K562 (cell line): ENCODE data around the gene MAP3K2. TPM values are rescaled to one million over a fixed set of nuclear protein-coding genes. Genes with fewer than 3 reads are reported as not detected.

Experiments used
- ATAC-seq: fragments of 200-7000 bp; cut with Tn5 transposase; 3 replicates; pipeline ENCODE4 v1.9.1; 2020; ENCODE audit warnings: moderate library complexity
- BruUV-seq: library from RNA; stranded (reverse); fragments of 400-500 nt; replicated peaks from 2 replicates; lab custom pipeline; 2021; lab: Mats Ljungman, UMichigan
- CTCF ChIA-PET: fragments of 300-600 bp; formaldehyde crosslinking; extraction: SDS; loops from one replicate; lab custom pipeline; 2021; ENCODE audit warnings: low intra/inter-chr PET ratio; lab: Yijun Ruan, JAX
- POLR2A ChIA-PET: fragments of 300-600, 350-650 bp; sonication (Branson Sonifier 250); formaldehyde crosslinking; extraction: SDS; loops from one replicate; lab custom pipeline; 2021; ENCODE audit warnings: antibody characterized with exemption, inconsistent platforms; lab: Yijun Ruan, JAX
- DNase-seq, 4 experiments: peaks; one replicate each; pipeline versions ENCODE4 v3.0.0 to v3.0.0-alpha.2; 2011 to 2018; ENCODE audit warnings: low spot score in 3 of 4, mixed read lengths in 3 of 4; ENCODE audit errors: extremely low read depth in 1 of 4
- FAIRE-seq: peaks from 2 replicates; lab custom pipeline; 2011; peaks lifted over from hg19 to GRCh38; lab: Jason Lieb, UNC
- H2AFZ ChIP-seq: 2 replicates; pipeline ENCODE4 v1.6.0; 2011; ENCODE audit warnings: low read depth, low read length, control low read depth, inconsistent platforms
- H3K27ac ChIP-seq: fragments of 200-600 bp; 3 replicates; pipeline ENCODE4 v1.8.0; 2011; ENCODE audit warnings: low read depth, mild to moderate bottlenecking, control low read depth, inconsistent platforms, low read length, moderate library complexity, mixed read lengths; ENCODE audit errors: extremely low read depth
- H3K27me3 ChIP-seq, 2 experiments: fragments of 300-600 bp in 1 of 2; 2 replicates in 1 of 2; 3 replicates in 1 of 2; pipeline versions ENCODE4 v1.6.0 to v1.8.0; 2011; ENCODE audit warnings: inconsistent platforms in 2 of 2, low read length in 2 of 2, mild to moderate bottlenecking in 1 of 2, mixed read lengths in 1 of 2, moderate library complexity in 1 of 2; ENCODE audit not compliant: control insufficient read depth in 2 of 2, insufficient read depth in 2 of 2
- H3K36me3 ChIP-seq: fragments of 300-600 bp; 3 replicates; pipeline ENCODE4 v1.8.0; 2011; ENCODE audit warnings: mild to moderate bottlenecking, low read length, inconsistent platforms; ENCODE audit not compliant: control insufficient read depth, insufficient read depth
- H3K4me1 ChIP-seq, 2 experiments: fragments of 200-600 bp in 1 of 2; replicated peaks in 1 of 2; 2 replicates in 1 of 2; 3 replicates in 1 of 2; pipeline versions ENCODE4 v1.5.1 to v1.8.0; 2011; ENCODE audit warnings: inconsistent platforms in 2 of 2, low read length in 2 of 2, mild to moderate bottlenecking in 1 of 2, mixed read lengths in 1 of 2, moderate library complexity in 1 of 2; ENCODE audit not compliant: control insufficient read depth in 2 of 2, insufficient read depth in 2 of 2
- H3K4me2 ChIP-seq: 2 replicates; pipeline ENCODE4 v1.6.1; 2011; ENCODE audit warnings: low read length, control low read depth, inconsistent platforms, mixed read lengths; ENCODE audit not compliant: insufficient read depth
- H3K4me3 ChIP-seq: fragments of 200-600 bp; sonication (generic), shearing (Covaris generic); 2 replicates; pipeline ENCODE4 v1.5.1; 2016; ENCODE audit warnings: control low read depth, inconsistent platforms
- H3K79me2 ChIP-seq: fragments of 200-600 bp; 3 replicates; pipeline ENCODE4 v1.8.0; 2011; ENCODE audit warnings: low read length, inconsistent platforms; ENCODE audit not compliant: control insufficient read depth, insufficient read depth
- H3K9ac ChIP-seq, 2 experiments: 2 replicates each; pipeline versions ENCODE4 v1.6.0 to v1.6.1; 2011; ENCODE audit warnings: low read depth in 2 of 2, low read length in 2 of 2, control low read depth in 1 of 2, inconsistent platforms in 1 of 2, mild to moderate bottlenecking in 1 of 2, mixed read lengths in 1 of 2; ENCODE audit not compliant: insufficient read depth in 1 of 2
- H3K9me1 ChIP-seq: one replicate; pipeline ENCODE4 v1.6.0; 2011; ENCODE audit warnings: inconsistent platforms, mild to moderate bottlenecking, low read length, moderate library complexity; ENCODE audit not compliant: control insufficient read depth, insufficient read depth
- H3K9me3 ChIP-seq: replicated peaks from 2 replicates; pipeline ENCODE4 v1.5.1; 2011; ENCODE audit warnings: low read depth, low read length, inconsistent platforms; ENCODE audit not compliant: control insufficient read depth, insufficient read depth
- H4K20me1 ChIP-seq: replicated peaks from 2 replicates; pipeline ENCODE4 v1.6.1; 2011; ENCODE audit warnings: low read length, inconsistent platforms, mixed read lengths; ENCODE audit not compliant: control insufficient read depth, insufficient read depth
- ARHGAP35 ChIP-seq: fragments of 450-650 bp; IDR thresholded peaks from 2 replicates; pipeline ENCODE4 v1.6.1; 2018; ENCODE audit not compliant: partially characterized antibody
- CBX3 ChIP-seq, 2 experiments: IDR thresholded peaks; 1 replicate in 1 of 2; 2 replicates in 1 of 2; pipeline ENCODE4 v1.6.1; 2012; ENCODE audit warnings: inconsistent platforms in 2 of 2, low read length in 2 of 2, borderline replicate concordance in 1 of 2, control low read depth in 1 of 2
- CEBPB ChIP-seq: fragments of 450-650 bp; IDR thresholded peaks from 2 replicates; pipeline ENCODE4 v1.6.1; 2016; ENCODE audit warnings: missing genetic modification characterization, missing compliant biosample characterization
- CEBPG ChIP-seq, 3 experiments: fragments of 200-800 bp in 1 of 3; sonication (Bioruptor generic) in 1 of 3; sonication (generic) in 1 of 3; formaldehyde crosslinking in 1 of 3; IDR thresholded peaks in 2 of 3; conservative IDR thresholded peaks in 1 of 3; 2 replicates each; pipeline versions ENCODE4 v1.6.1 to v1.8.0; 2016 to 2022; ENCODE audit warnings: missing compliant biosample characterization in 2 of 3, missing genetic modification characterization in 2 of 3, mild to moderate bottlenecking in 1 of 3, missing genetic modification reagents in 1 of 3
- ESRRA ChIP-seq: fragments of 450-650 bp; IDR thresholded peaks from 2 replicates; pipeline ENCODE4 v1.6.1; 2014; ENCODE audit warnings: low read depth, mild to moderate bottlenecking, moderate library complexity, borderline replicate concordance
- FOSL1 ChIP-seq: fragments of 200-800 bp; sonication (Bioruptor generic); conservative IDR thresholded peaks from 2 replicates; pipeline ENCODE4 v1.6.1; 2016; ENCODE audit warnings: missing genetic modification characterization, missing compliant biosample characterization
- NFXL1 ChIP-seq: fragments of 450-650 bp; formaldehyde crosslinking; IDR thresholded peaks from 2 replicates; pipeline ENCODE4 v1.4.0; 2021; ENCODE audit warnings: mild to moderate bottlenecking
- RFX5 ChIP-seq: IDR thresholded peaks from 2 replicates; pipeline ENCODE4 v1.6.1; 2011; ENCODE audit warnings: low read depth, mild to moderate bottlenecking, improper control_type of control experiment, low read length
- SMARCB1 ChIP-seq: IDR thresholded peaks from 2 replicates; pipeline ENCODE4 v1.6.1; 2011; ENCODE audit warnings: improper control_type of control experiment, low read depth; ENCODE audit not compliant: insufficient read length
- TRIM24 ChIP-seq, 2 experiments: fragments of 450-650 bp; IDR thresholded peaks; 2 replicates each; pipeline ENCODE4 v1.6.1; 2016
- ZBTB33 ChIP-seq: sonication (generic); formaldehyde crosslinking; IDR thresholded peaks from 2 replicates; pipeline ENCODE4 v1.8.1; 2023; ENCODE audit warnings: mild to moderate bottlenecking, missing genetic modification reagents
- ZNF583 ChIP-seq: fragments of 250-450 bp; sonication (Bioruptor Pico); IDR thresholded peaks from 2 replicates; pipeline ENCODE4 v1.4.0; 2020
- WGBS: fragments of 100-300 bp; shearing (Covaris generic); methylation state at CpG from one replicate; pipeline ENCODE4 v1.1.6; 2016; ENCODE audit warnings: low coverage, mixed read lengths; ENCODE audit not compliant: insufficient coverage; ENCODE audit errors: missing lambda C conversion rate; 5-methylcytosine and 5-hydroxymethylcytosine counted together
- in situ Hi-C: fragments of 300-500 bp; cut with MboI; formaldehyde crosslinking; loops from 4 replicates; pipeline ENCODE4 v1.15.0; 2018; ENCODE audit warnings: inconsistent platforms, mixed read lengths
- intact Hi-C: fragments of 100-400 bp; cut with micrococcal nuclease; formaldehyde crosslinking; loops from 2 replicates; pipeline ENCODE4 v1.14.2; 2022
- polyA plus RNA-seq, 8 experiments: library from polyadenylated mRNA; depleted of rRNA in 4 of 8; stranded (reverse) in 5 of 8; unstranded in 3 of 8; fragments of >200 nt; fragmentation: Nextera tagmentation in 2 of 8; fragmentation: Illumina TruSeq in 1 of 8; extraction: Ambion mirVana in 2 of 8; extraction: Trizol in 1 of 8; gene quantifications; 2 replicates each; pipeline versions ENCODE4 v1.2.1 to v1.2.3, GENCODE V29; 2011 to 2014; ENCODE audit warnings: inconsistent platforms in 1 of 8, missing spikeins in 1 of 8
- total RNA-seq, 7 experiments: library from RNA; depleted of rRNA in 6 of 7; stranded (reverse); fragments of >200 nt in 6 of 7; fragmentation: Illumina TruSeq in 2 of 7; extraction: Trizol in 2 of 7; gene quantifications; 2 replicates each; pipeline versions ENCODE4 v1.2.1 to v1.2.3, GENCODE V29; 2011 to 2021; ENCODE audit warnings: low replicate concordance in 1 of 7

Gene MAP3K2
- total and polyA plus RNA-seq, 9 of the 15 experiments (the other 6 are each of a cell fraction or from before 2014, with no cell fraction given) = 1.2 to 14.2 (median 5.7) TPM

GRCh38 chr2:127413200-127413599 lies 25.4 kb upstream of the MAP3K2 start:
- no peaks in the 10 kb centered on the region for H3K36me3 ChIP-seq
- no peak overlapping the region for H3K4me2 ChIP-seq
- in situ Hi-C loops = no loop called here
- WGBS = 63% methylated on average over 3 of the region's 3 CpGs
- DNase-seq = no peak
- peaks cover 0 to 8% of the 10 kb centered on the region in 2 experiments; a peak in 1 of 5 replicates for H3K27me3 ChIP-seq
- TF ChIP-seq NFXL1 (CRISPR knock-in tag) (no peak), CBX3 (IDR thresholded peaks at IDR 0.05; ENCODE audit: borderline replicate concordance in 1 of 2, low read length in 2 of 2) (peak in 1 of 2 experiments; percentile 28; a peak in 1 of 3 replicates), ZNF583 (CRISPR knock-in tag) (0 out of 2 replicates have a peak, but pooled peaks have one; percentile 47)
- TF ChIP-seq, all 486 proteins: peak for 2
- H3K9ac ChIP-seq = no peak overlapping the region
- POLR2A ChIA-PET = interaction anchor here (1.4 kb wide), 1 partner anchor 8 kb away, joined by 5 read pairs; no protein-coding TSS in a partner anchor
- H3K9me3 ChIP-seq = no peaks in the 10 kb centered on the region; the same call in 1 of the 2 replicates
- no peak overlapping the region for H3K27ac ChIP-seq
- H2AFZ ChIP-seq = 0 out of 2 replicates have a peak overlapping the region, but pooled peaks have one; percentile 21
- no peaks in the 10 kb centered on the region for H3K79me2 ChIP-seq
- ATAC-seq (no peak), FAIRE-seq (no peak)
- no peaks in the 10 kb centered on the region for H3K9me1 ChIP-seq
- BruUV-seq = no TSS peak
- CTCF ChIA-PET = no interaction called here
- no peak overlapping the region for H3K4me3 ChIP-seq
- no peaks in the 10 kb centered on the region for H4K20me1 ChIP-seq
- intact Hi-C loops = no loop called here
- H3K4me1 ChIP-seq = peaks cover 17 to 22% of the 10 kb centered on the region in 2 experiments

- no peak for DNase-seq
- in situ Hi-C loops = no loop called here
- no peak overlapping the region for H3K27ac ChIP-seq
- no peak for ATAC-seq
- no peak for FAIRE-seq
- no peaks in the 10 kb centered on the region for H3K36me3 ChIP-seq
- H4K20me1 ChIP-seq = no peaks in the 10 kb centered on the region
- no peak overlapping the region for H3K9ac ChIP-seq
- no peaks in the 10 kb centered on the region for H3K79me2 ChIP-seq
- intact Hi-C loops = no loop called here
- peak overlapping the region; percentile 58 for H2AFZ ChIP-seq
- BruUV-seq = no TSS peak
- peaks cover 0 to 2% of the 10 kb centered on the region in 2 experiments; a peak in 1 of 5 replicates for H3K27me3 ChIP-seq
- WGBS = 73% methylated on average over 12 of the region's 12 CpGs
- no peaks in the 10 kb centered on the region for H3K9me1 ChIP-seq
- ChIA-PET POLR2A (interaction anchor here (1.4 kb wide), 1 partner anchor 8 kb away, joined by 5 read pairs; no protein-coding TSS in a partner anchor), CTCF (no interaction called here)
- no peaks in the 10 kb centered on the region; the same call in 1 of the 2 replicates for H3K9me3 ChIP-seq
- H3K4me2 ChIP-seq = no peak overlapping the region
- H3K4me1 ChIP-seq = peaks cover 27 to 28% of the 10 kb centered on the region in 2 experiments
- no peak overlapping the region for H3K4me3 ChIP-seq
- no peak for TF ChIP-seq SMARCB1
- peak; percentile 61 for TF ChIP-seq CEBPG (CRISPR knock-in tag; IDR thresholded peaks at IDR 0.05)
- 0 out of 4 replicates have a peak, but pooled peaks have one; percentile 33 to 47 for TF ChIP-seq CEBPG (tag; conservative IDR thresholded peaks at IDR 0.05 in 1 of 2, IDR thresholded peaks at IDR 0.05 in 1 of 2)
- peak; percentile 84 for TF ChIP-seq CEBPB (tag)
- TF ChIP-seq ZBTB33 (CRISPR knock-in tag) = 0 out of 2 replicates have a peak, but pooled peaks have one; percentile 46
- TF ChIP-seq ESRRA = no peak
- no peak for TF ChIP-seq RFX5
- TF ChIP-seq FOSL1 = no peak
- peak; percentile 39 to 44; a peak in 1 of 4 replicates for TF ChIP-seq TRIM24 (IDR thresholded peaks at IDR 0.05)
- no peak for TF ChIP-seq ARHGAP35
Measured at GRCh38 chr2:127411653-127412369, 24.0 kb upstream of the MAP3K2 start.
